Esophagus squamous epithelium (tissue), 4 donors: ENCODE measurements around the gene CTSH.

ENCODE experiments used
- CTCF ChIP-seq, 6 experiments: fragments of 450-650 bp in 4 of 6; fragments of 200-600 bp in 2 of 6; sonication (generic) in 2 of 6; IDR thresholded peaks; one replicate each; pipeline ENCODE4 v1.5.1; 2016 to 2019; ENCODE audit warnings: antibody characterized with exemption in 6 of 6, mild to moderate bottlenecking in 4 of 6, moderate library complexity in 4 of 6
- POLR2A ChIP-seq, 4 donors: fragments of 450-650 bp; IDR thresholded peaks; one replicate each; pipeline ENCODE4 v1.6.1; 2017; ENCODE audit warnings: antibody characterized with exemption in 4 of 4, mild to moderate bottlenecking in 4 of 4, moderate library complexity in 3 of 4

- TF ChIP-seq CTCF (IDR thresholded peaks at IDR 0.05) (no peak), POLR2A (IDR thresholded peaks at IDR 0.05) (no peak)
Measured at GRCh38 chr15:78909160-78909695, 35.6 kb downstream of the CTSH start.
